ENCODE measurements around the gene TMEM17.

Gene TMEM17

DNA sequence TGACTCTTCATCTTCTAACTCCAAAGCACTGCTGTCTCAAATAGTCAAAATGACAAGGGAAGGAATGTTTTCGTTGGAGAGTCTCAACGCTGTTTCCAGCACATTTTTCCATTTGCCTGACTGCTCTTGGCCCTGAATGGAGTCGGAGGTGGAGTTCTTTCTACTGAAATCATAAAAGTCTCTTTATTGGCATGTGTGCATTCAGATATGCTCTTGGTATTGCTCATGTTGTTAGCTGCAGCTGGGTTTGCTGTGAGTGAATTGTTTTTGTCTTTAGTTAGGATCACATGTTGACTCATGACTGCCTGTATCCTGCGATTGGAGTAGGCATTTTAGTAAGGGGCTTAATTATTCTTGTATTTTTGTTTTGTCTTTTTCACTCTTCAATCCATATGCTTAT is 16.8 kb downstream of the TMEM17 start:
- H3K27me3 ChIP-seq (ENCODE audit: insufficient read depth, poor library complexity, severe bottlenecking) = no peaks in the 10 kb centered on the region
- DNase-seq (ENCODE audit: low read depth in 1 of 2, low spot score in 1 of 2) = no peak
- H3K27ac ChIP-seq (replicated peaks) = no peak overlapping the region
- TF ChIP-seq POLR2AphosphoS5 (IDR thresholded peaks at IDR 0.05; ENCODE audit: low read depth) (no peak), REST (IDR thresholded peaks at IDR 0.05; ENCODE audit: insufficient replicate concordance, low read depth) (no peak), CTCF (IDR thresholded peaks at IDR 0.05; ENCODE audit: insufficient read depth, low read length) (no peak), GABPA (IDR thresholded peaks at IDR 0.05; ENCODE audit: low read depth) (no peak), SPI1 (IDR thresholded peaks at IDR 0.05; ENCODE audit: borderline replicate concordance, low read depth) (no peak)
- H3K4me3 ChIP-seq (replicated peaks; ENCODE audit: insufficient read depth, low read length) = no peak overlapping the region

- Histone ChIP-seq H3K4me3 (replicated peaks; ENCODE audit: insufficient read depth, low read length) (no peak overlapping the region), H3K27me3 (ENCODE audit: insufficient read depth, poor library complexity, severe bottlenecking) (no peaks in the 10 kb centered on the region), H3K27ac (replicated peaks) (no peak overlapping the region)
- TF ChIP-seq SPI1 (IDR thresholded peaks at IDR 0.05; ENCODE audit: borderline replicate concordance, low read depth) (no peak), CTCF (IDR thresholded peaks at IDR 0.05; ENCODE audit: insufficient read depth, low read length) (no peak), GABPA (IDR thresholded peaks at IDR 0.05; ENCODE audit: low read depth) (no peak), POLR2AphosphoS5 (IDR thresholded peaks at IDR 0.05; ENCODE audit: low read depth) (no peak), REST (IDR thresholded peaks at IDR 0.05; ENCODE audit: insufficient replicate concordance, low read depth) (no peak)
- DNase-seq (ENCODE audit: low read depth in 1 of 2, low spot score in 1 of 2) = no peak
These were observed 19.6 kb downstream of the TMEM17 start for GRCh38 chr2:62486439-62486765.

DNA sequence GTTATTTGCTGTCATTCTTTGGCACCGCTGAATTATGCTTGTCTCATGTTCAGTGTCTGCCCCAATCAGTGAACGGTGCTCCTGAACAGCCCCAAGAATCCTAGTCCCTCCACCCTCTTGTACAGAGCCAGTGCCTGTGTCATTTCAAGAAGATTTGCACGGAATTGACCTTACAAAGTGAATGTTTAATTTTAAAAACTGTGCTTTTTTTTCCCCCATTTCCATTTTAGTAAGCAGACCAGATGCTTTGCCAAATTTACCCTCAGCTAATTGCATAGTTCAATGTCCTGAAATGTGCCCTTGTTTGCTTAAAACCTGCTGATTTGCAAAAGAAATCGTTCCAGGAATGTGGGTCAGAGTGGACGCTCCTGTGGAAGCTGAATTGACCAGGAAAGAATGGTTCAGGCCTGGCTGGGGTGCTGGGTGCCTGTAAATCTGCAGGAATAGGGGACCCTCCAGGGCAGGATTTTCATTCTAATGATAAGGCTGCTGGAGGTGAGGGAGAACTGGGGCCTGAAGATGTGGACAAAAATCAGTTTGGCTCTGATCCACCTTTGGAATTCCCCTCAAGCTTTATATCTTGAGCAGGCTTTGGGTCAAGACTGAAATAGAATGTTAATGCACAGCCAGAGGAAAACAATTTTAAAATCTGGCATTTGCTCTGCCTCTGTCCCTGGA is 20.1 kb downstream of the TMEM17 start:
- H3K4me3 ChIP-seq (replicated peaks; ENCODE audit: insufficient read depth, low read length) = no peak overlapping the region
- DNase-seq (ENCODE audit: low read depth in 1 of 2, low spot score in 1 of 2) = no peak
- no peaks in the 10 kb centered on the region for H3K27me3 ChIP-seq (ENCODE audit: insufficient read depth, poor library complexity, severe bottlenecking)
- TF ChIP-seq SPI1 (IDR thresholded peaks at IDR 0.05; ENCODE audit: borderline replicate concordance, low read depth) (no peak), GABPA (IDR thresholded peaks at IDR 0.05; ENCODE audit: low read depth) (no peak), CTCF (IDR thresholded peaks at IDR 0.05; ENCODE audit: insufficient read depth, low read length) (no peak), REST (IDR thresholded peaks at IDR 0.05; ENCODE audit: insufficient replicate concordance, low read depth) (no peak), POLR2AphosphoS5 (IDR thresholded peaks at IDR 0.05; ENCODE audit: low read depth) (no peak)
- H3K27ac ChIP-seq (replicated peaks) = no peak overlapping the region

Data from HL-60 (cell line).